ENCODE measurements around the gene MID1.

GRCh38 chrX:10397349-10397748, 223.0 kb downstream of the MID1 start:
- TF ChIP-seq CTCF (tag by site-specific recombination; IDR thresholded peaks at IDR 0.05) (no peak), ZNF776 (tag by site-specific recombination; IDR thresholded peaks at IDR 0.05; ENCODE audit: borderline replicate concordance) (no peak)
